ENCODE results near the gene RUVBL1. TPM values are rescaled to one million over a fixed set of nuclear protein-coding genes. Genes with fewer than 3 reads are reported as not detected.

RUVBL1 gene
- total and polyA plus RNA-seq, 2 of the 4 experiments (the other 2 are of a cell fraction) = 68.7 to 83.3 TPM

- Histone ChIP-seq H2BK120ac (ENCODE audit: low read depth, low read length) (no peak overlapping the region), H3K4me3 (ENCODE audit: insufficient read depth, low read depth, low read length) (no peak overlapping the region), H2AK5ac (ENCODE audit: low read depth, low read length) (no peak overlapping the region), H3K18ac (ENCODE audit: low read depth, low read length) (no peak overlapping the region), H4K20me1 (ENCODE audit: insufficient read depth, low read length) (no peaks in the 10 kb centered on the region; the same call in 1 of the 2 replicates), H2BK5ac (ENCODE audit: low read depth, low read length, poor library complexity, severe bottlenecking) (no peak overlapping the region), H3K56ac (ENCODE audit: extremely low read depth, insufficient read depth, low read length) (no peak overlapping the region), H3K4me1 (ENCODE audit: control insufficient read depth, insufficient read depth, low read length) (peaks cover 2% of the 10 kb centered on the region; the same call in 1 of the 2 replicates), H2AFZ (replicated peaks; ENCODE audit: low read length, poor library complexity) (no peak overlapping the region), H3K9me1 (ENCODE audit: insufficient read depth, low read length) (0 out of 2 replicates have a peak, but pooled peaks cover 2% of the 10 kb centered on the region), H3K4ac (ENCODE audit: low read depth, low read length) (no peak overlapping the region), H3K9ac (ENCODE audit: low read depth, low read length) (no peak overlapping the region), H4K8ac (ENCODE audit: low read depth in 2 of 2, low read length in 2 of 2) (no peak overlapping the region), H3K27ac (ENCODE audit: insufficient read depth, low read length) (no peak overlapping the region), H4K91ac (ENCODE audit: insufficient read depth, low read depth, low read length) (no peak overlapping the region), H3K27me3 (ENCODE audit: control insufficient read depth, insufficient read depth, low read length) (no peaks in the 10 kb centered on the region), H3K23ac (ENCODE audit: low read depth, low read length) (no peak overlapping the region), H2BK15ac (ENCODE audit: low read depth, low read length) (no peak overlapping the region), H3K79me1 (ENCODE audit: low read depth in 1 of 2, low read length in 2 of 2) (peaks cover 3 to 19% of the 10 kb centered on the region in 2 experiments; a peak in 3 of 4 replicates), H2AK9ac (replicated peaks; ENCODE audit: low read depth, low read length, poor library complexity) (no peak overlapping the region), H3K14ac (replicated peaks; ENCODE audit: low read depth, low read length) (no peak overlapping the region), H4K5ac (ENCODE audit: low read depth, low read length) (no peak overlapping the region), H2BK20ac (ENCODE audit: low read depth, low read length) (no peak overlapping the region), H3K36me3 (ENCODE audit: control insufficient read depth, insufficient read depth, low read length) (no peaks in the 10 kb centered on the region), H3K9me3 (ENCODE audit: control insufficient read depth, insufficient read depth, low read length) (no peaks in the 10 kb centered on the region), H3K4me2 (ENCODE audit: low read depth, low read length) (no peak overlapping the region)
- TF ChIP-seq NFE2L2 (IDR thresholded peaks at IDR 0.05; ENCODE audit: low read depth, low read length) (no peak), ELK1 (IDR thresholded peaks at IDR 0.05; ENCODE audit: borderline replicate concordance, low read depth, low read length) (no peak)
- ChIA-PET POLR2A (ENCODE audit: unreplicated experiment) (no interaction called here), CTCF (interaction anchor here (0.9 kb wide), 1 partner anchor 330 kb away, joined by 3 read pairs; no protein-coding TSS in a partner anchor)
- ATAC-seq (ENCODE audit: low read depth) (no peak), DNase-seq (no peak)
- 25% methylated on average over 2 of the region's 8 CpGs; no CpG with 5 or more reads in 1 of the 2 experiments for WGBS, 2 experiments (ENCODE audit: extremely low coverage in 2 of 2, insufficient read length in 1 of 2)
- intact Hi-C loops (cut with micrococcal nuclease) (no loop called here), in situ Hi-C loops (cut with MboI; ENCODE audit: low sequenced_read_pairs) (no loop called here), dilution Hi-C loops (cut with HindIII; ENCODE audit: low sequenced_read_pairs, unreplicated experiment) (no loop called here)
- BruUV-seq (replicated peaks) = no TSS peak
These were observed 44.0 kb upstream of the RUVBL1 start for GRCh38 chr3:128167646-128167972.

Measured in IMR-90 (cell line).